Fibroblast of lung (primary cell): ENCODE data around the gene CRYAA.

Experiments used
- EZH2 ChIP-seq: IDR thresholded peaks from 2 replicates; pipeline ENCODE4 v1.5.1; 2012; ENCODE audit warnings: low read length, control low read depth, mild to moderate bottlenecking; ENCODE audit errors: missing control alignments
- TF ChIP-seq, protein P1 (sequence below), 2 donors: IDR thresholded peaks in 1 of 2; conservative IDR thresholded peaks in 1 of 2; 1 replicate in 1 of 2; 2 replicates in 1 of 2; pipeline ENCODE4 v1.5.1; 2011 to 2012; ENCODE audit warnings: low read length in 2 of 2, control low read depth in 1 of 2, inconsistent platforms in 1 of 2, low read depth in 1 of 2, mild to moderate bottlenecking in 1 of 2

GRCh38 chr21:43208561-43209332 is 39.9 kb downstream of the CRYAA start:
- TF ChIP-seq, protein P1, sequence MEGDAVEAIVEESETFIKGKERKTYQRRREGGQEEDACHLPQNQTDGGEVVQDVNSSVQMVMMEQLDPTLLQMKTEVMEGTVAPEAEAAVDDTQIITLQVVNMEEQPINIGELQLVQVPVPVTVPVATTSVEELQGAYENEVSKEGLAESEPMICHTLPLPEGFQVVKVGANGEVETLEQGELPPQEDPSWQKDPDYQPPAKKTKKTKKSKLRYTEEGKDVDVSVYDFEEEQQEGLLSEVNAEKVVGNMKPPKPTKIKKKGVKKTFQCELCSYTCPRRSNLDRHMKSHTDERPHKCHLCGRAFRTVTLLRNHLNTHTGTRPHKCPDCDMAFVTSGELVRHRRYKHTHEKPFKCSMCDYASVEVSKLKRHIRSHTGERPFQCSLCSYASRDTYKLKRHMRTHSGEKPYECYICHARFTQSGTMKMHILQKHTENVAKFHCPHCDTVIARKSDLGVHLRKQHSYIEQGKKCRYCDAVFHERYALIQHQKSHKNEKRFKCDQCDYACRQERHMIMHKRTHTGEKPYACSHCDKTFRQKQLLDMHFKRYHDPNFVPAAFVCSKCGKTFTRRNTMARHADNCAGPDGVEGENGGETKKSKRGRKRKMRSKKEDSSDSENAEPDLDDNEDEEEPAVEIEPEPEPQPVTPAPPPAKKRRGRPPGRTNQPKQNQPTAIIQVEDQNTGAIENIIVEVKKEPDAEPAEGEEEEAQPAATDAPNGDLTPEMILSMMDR (conservative IDR thresholded peaks at IDR 0.05 in 1 of 2, IDR thresholded peaks at IDR 0.05 in 1 of 2; ENCODE audit: low read depth in 1 of 2, low read length in 2 of 2), result no peak
- TF ChIP-seq EZH2, result no peak
